GM23248 (cell line): ENCODE measurements around the gene TACR1. TPM values are rescaled to one million over a fixed set of nuclear protein-coding genes. Genes with fewer than 3 reads are reported as not detected.
A peak's percentile ranks its signal among the peaks of the same experiment; 100 is the strongest.

ENCODE experiments used
- DNase-seq: peaks from one replicate; pipeline ENCODE4 v3.0.0-alpha.2; 2015
- H2AFZ ChIP-seq: fragments of 200-600 bp; sonication (generic); 2 replicates; pipeline ENCODE4 v1.6.1; 2016; ENCODE audit warnings: antibody characterized with exemption
- H3F3A ChIP-seq: fragments of 200-600 bp; sonication (generic); 2 replicates; pipeline ENCODE4 v1.6.1; 2016; ENCODE audit warnings: mild to moderate bottlenecking, antibody characterized with exemption, mixed run types; ENCODE audit not compliant: insufficient read depth
- H3K27ac ChIP-seq: fragments of 200-600 bp; sonication (generic); 2 replicates; pipeline ENCODE4 v1.5.1; 2016; ENCODE audit warnings: mild to moderate bottlenecking
- H3K27me3 ChIP-seq: fragments of 200-600 bp; sonication (generic); replicated peaks from 2 replicates; pipeline ENCODE4 v1.6.1; 2016; ENCODE audit warnings: mild to moderate bottlenecking; ENCODE audit not compliant: insufficient read depth
- H3K36me3 ChIP-seq: fragments of 200-600 bp; sonication (generic); 2 replicates; pipeline ENCODE4 v1.6.1; 2016; ENCODE audit warnings: low read depth, mild to moderate bottlenecking
- H3K4me1 ChIP-seq: fragments of 200-600 bp; sonication (generic); 2 replicates; pipeline ENCODE4 v1.6.1; 2016; ENCODE audit warnings: mild to moderate bottlenecking; ENCODE audit not compliant: insufficient read depth
- H3K4me2 ChIP-seq: fragments of 200-600 bp; sonication (generic); one replicate; pipeline ENCODE4 v1.6.1; 2016; ENCODE audit warnings: mild to moderate bottlenecking; ENCODE audit not compliant: unreplicated experiment
- H3K4me3 ChIP-seq: fragments of 200-600 bp; sonication (generic); 2 replicates; pipeline ENCODE4 v1.5.1; 2016; ENCODE audit warnings: mild to moderate bottlenecking
- H3K79me2 ChIP-seq: fragments of 200-600 bp; sonication (generic); 2 replicates; pipeline ENCODE4 v1.6.1; 2016; ENCODE audit warnings: mild to moderate bottlenecking; ENCODE audit not compliant: insufficient read depth
- H3K9ac ChIP-seq: fragments of 200-600 bp; sonication (generic); 2 replicates; pipeline ENCODE4 v1.6.1; 2016; ENCODE audit warnings: mild to moderate bottlenecking
- H3K9me2 ChIP-seq: fragments of 200-600 bp; sonication (generic); 2 replicates; pipeline ENCODE4 v1.6.1; 2016; ENCODE audit warnings: mixed run types, mild to moderate bottlenecking, moderate library complexity; ENCODE audit not compliant: insufficient read depth
- H3K9me3 ChIP-seq: fragments of 200-600 bp; sonication (generic); one replicate; pipeline ENCODE4 v1.6.1; 2017; ENCODE audit warnings: low read depth
- H4K20me1 ChIP-seq: fragments of 200-600 bp; sonication (generic); 2 replicates; pipeline ENCODE4 v1.6.0; 2016; ENCODE audit not compliant: insufficient read depth
- EZH2 ChIP-seq: fragments of 200-600 bp; sonication (generic); IDR thresholded peaks from 2 replicates; pipeline ENCODE4 v1.6.1; 2018; ENCODE audit warnings: antibody characterized with exemption, mild to moderate bottlenecking; ENCODE audit not compliant: insufficient read depth, poor library complexity, severe bottlenecking
- EZH2phosphoT487 ChIP-seq: fragments of 200-600 bp; sonication (generic); IDR thresholded peaks from 2 replicates; pipeline ENCODE4 v1.6.1; 2018; ENCODE audit warnings: antibody characterized with exemption, moderate library complexity, mild to moderate bottlenecking, low read depth; ENCODE audit not compliant: insufficient read depth
- WGBS, 2 experiments: methylation state at CpG; one replicate each; pipeline ENCODE4 v1.1.6; 2015 to 2017; ENCODE audit warnings: low lambda C conversion rate in 2 of 2, low coverage in 1 of 2; ENCODE audit errors: missing lambda C conversion rate in 2 of 2; 5-methylcytosine and 5-hydroxymethylcytosine counted together
- in situ Hi-C: fragments of 300-500 bp; cut with MboI; formaldehyde crosslinking; loops from 2 replicates; pipeline ENCODE4 v1.15.0; 2020
- polyA plus RNA-seq: library from polyadenylated mRNA; unstranded; fragments of >200 nt; fragmentation: Nextera tagmentation; extraction: Ambion mirVana; gene quantifications from 2 replicates; pipeline ENCODE4 v1.2.1, GENCODE V29; 2016
- total RNA-seq: library from RNA; depleted of rRNA; stranded (reverse); fragments of >200 nt; shearing (Covaris generic); gene quantifications from 2 replicates; pipeline ENCODE4 v1.2.3, GENCODE V29; 2014

TACR1 gene
- total and polyA plus RNA-seq, 2 experiments from 2014 or later, result 0.11 to 0.65 TPM

DNA sequence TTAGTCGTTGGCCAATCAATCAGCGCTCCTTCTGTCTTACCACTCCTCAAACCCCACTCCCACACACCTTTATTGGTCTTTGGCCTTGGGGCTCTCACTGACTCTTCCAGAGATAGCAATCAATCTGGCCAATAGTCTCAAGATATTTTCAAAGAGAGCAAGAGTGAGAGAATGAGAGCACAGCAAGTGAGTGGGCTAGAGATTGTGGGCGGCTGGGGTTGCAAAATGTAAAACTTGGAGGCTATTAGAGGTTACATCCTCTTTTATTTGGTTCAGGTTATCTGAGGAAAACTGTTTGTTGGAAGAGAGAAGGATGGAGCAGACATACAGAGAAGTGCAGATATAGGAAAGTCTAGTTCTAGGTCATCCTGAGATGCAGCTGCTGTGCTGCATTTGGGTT, 32.8 kb downstream of the TACR1 start:
- no peaks in the 10 kb centered on the region for H3K4me1 ChIP-seq
- no peak overlapping the region for H3K27ac ChIP-seq
- WGBS, 2 experiments, result 82 to 85% methylated on average over 3 of the region's 3 CpGs
- no peaks in the 10 kb centered on the region for H3K27me3 ChIP-seq
- no peaks in the 10 kb centered on the region for H3F3A ChIP-seq
- TF ChIP-seq EZH2 (no peak), EZH2phosphoT487 (no peak)
- H3K4me2 ChIP-seq, result no peak overlapping the region
- H3K79me2 ChIP-seq, result no peaks in the 10 kb centered on the region
- no peak overlapping the region for H3K4me3 ChIP-seq
- H2AFZ ChIP-seq, result no peak overlapping the region
- H4K20me1 ChIP-seq, result no peaks in the 10 kb centered on the region
- no peaks in the 10 kb centered on the region for H3K9me2 ChIP-seq
- no peak for DNase-seq
- no peak overlapping the region for H3K9ac ChIP-seq
- in situ Hi-C loops, result no loop called here
- H3K36me3 ChIP-seq, result no peaks in the 10 kb centered on the region
- no peaks in the 10 kb centered on the region for H3K9me3 ChIP-seq

GRCh38 chr2:75162897-75163296, 36.4 kb downstream of the TACR1 start:
- Histone ChIP-seq H3K27me3 (no peaks in the 10 kb centered on the region), H4K20me1 (no peaks in the 10 kb centered on the region), H3K79me2 (no peaks in the 10 kb centered on the region), H3K4me1 (no peaks in the 10 kb centered on the region), H3K9ac (no peak overlapping the region), H3F3A (no peaks in the 10 kb centered on the region), H3K9me3 (no peaks in the 10 kb centered on the region), H3K36me3 (no peaks in the 10 kb centered on the region), H3K9me2 (no peaks in the 10 kb centered on the region; the same call in 1 of the 2 replicates), H3K4me2 (no peak overlapping the region), H2AFZ (no peak overlapping the region), H3K4me3 (no peak overlapping the region), H3K27ac (no peak overlapping the region)
- 70 to 80% methylated on average over 2 of the region's 2 CpGs for WGBS, 2 experiments
- no peak for DNase-seq
- TF ChIP-seq EZH2phosphoT487, result no peak
- no peak for TF ChIP-seq EZH2
- in situ Hi-C loops, result no loop called here

DNA sequence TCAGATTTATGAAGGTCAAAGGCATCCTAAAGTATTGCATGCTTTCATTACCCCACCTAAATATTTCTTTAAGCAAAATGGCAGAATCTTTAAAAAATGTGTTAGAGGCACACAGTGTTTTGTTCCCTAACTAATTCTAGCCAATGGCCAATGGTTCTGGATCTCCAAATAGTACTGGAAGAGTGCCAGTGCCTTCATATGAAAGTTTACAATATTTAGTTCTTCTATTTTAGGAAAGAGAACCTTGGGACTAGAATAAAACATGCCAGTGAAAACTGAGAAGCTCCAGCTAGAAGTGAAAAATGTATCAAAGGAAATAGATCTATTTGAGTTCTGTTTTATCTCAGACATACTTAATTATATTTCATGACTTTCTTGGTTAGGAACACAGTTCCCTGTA, 37.1 kb downstream of the TACR1 start:
- in situ Hi-C loops, result no loop called here
- Histone ChIP-seq H3F3A (no peaks in the 10 kb centered on the region), H3K27me3 (no peaks in the 10 kb centered on the region), H3K36me3 (no peaks in the 10 kb centered on the region), H3K27ac (no peak overlapping the region), H4K20me1 (no peaks in the 10 kb centered on the region), H3K4me2 (no peak overlapping the region), H3K9me3 (no peaks in the 10 kb centered on the region), H2AFZ (no peak overlapping the region), H3K79me2 (no peaks in the 10 kb centered on the region), H3K4me1 (no peaks in the 10 kb centered on the region), H3K9ac (no peak overlapping the region), H3K4me3 (no peak overlapping the region), H3K9me2 (no peaks in the 10 kb centered on the region; the same call in 1 of the 2 replicates)
- no peak for DNase-seq
- no peak for TF ChIP-seq EZH2phosphoT487
- TF ChIP-seq EZH2, result no peak

GRCh38 chr2:75157435-75157834, 41.9 kb downstream of the TACR1 start:
- DNase-seq, result peak; percentile 30
- no peak for TF ChIP-seq EZH2phosphoT487
- no peak for TF ChIP-seq EZH2

GRCh38 chr2:75155115-75155514, 44.2 kb downstream of the TACR1 start:
- Histone ChIP-seq H3K27me3 (no peaks in the 10 kb centered on the region), H3F3A (0 out of 2 replicates have a peak, but pooled peaks cover 5% of the 10 kb centered on the region), H3K9me2 (no peaks in the 10 kb centered on the region), H3K4me1 (peaks cover 11% of the 10 kb centered on the region; the same call in 1 of the 2 replicates), H3K36me3 (no peaks in the 10 kb centered on the region), H2AFZ (no peak overlapping the region), H4K20me1 (no peaks in the 10 kb centered on the region), H3K4me2 (peak overlapping the region; percentile 31), H3K79me2 (no peaks in the 10 kb centered on the region), H3K27ac (no peak overlapping the region), H3K9ac (no peak overlapping the region), H3K9me3 (no peaks in the 10 kb centered on the region), H3K4me3 (no peak overlapping the region)
- DNase-seq, result peak; percentile 66
- in situ Hi-C loops, result no loop called here
- 19 to 22% methylated on average over 3 of the region's 3 CpGs for WGBS, 2 experiments
- no peak for TF ChIP-seq EZH2
- TF ChIP-seq EZH2phosphoT487, result no peak

More at GRCh38 chr2:75157435-75157834, 41.9 kb downstream of the TACR1 start:
- in situ Hi-C loops, result no loop called here
- Histone ChIP-seq H4K20me1 (no peaks in the 10 kb centered on the region), H3K9me2 (no peaks in the 10 kb centered on the region; the same call in 1 of the 2 replicates), H3K79me2 (no peaks in the 10 kb centered on the region), H2AFZ (no peak overlapping the region), H3K36me3 (no peaks in the 10 kb centered on the region), H3K4me1 (peaks cover 11% of the 10 kb centered on the region; the same call in 1 of the 2 replicates), H3K4me3 (no peak overlapping the region), H3K4me2 (no peak overlapping the region), H3K9ac (no peak overlapping the region), H3F3A (0 out of 2 replicates have a peak, but pooled peaks cover 5% of the 10 kb centered on the region), H3K27ac (no peak overlapping the region), H3K9me3 (no peaks in the 10 kb centered on the region), H3K27me3 (no peaks in the 10 kb centered on the region)
